ENCODE results near the gene PCDH17.

DNA sequence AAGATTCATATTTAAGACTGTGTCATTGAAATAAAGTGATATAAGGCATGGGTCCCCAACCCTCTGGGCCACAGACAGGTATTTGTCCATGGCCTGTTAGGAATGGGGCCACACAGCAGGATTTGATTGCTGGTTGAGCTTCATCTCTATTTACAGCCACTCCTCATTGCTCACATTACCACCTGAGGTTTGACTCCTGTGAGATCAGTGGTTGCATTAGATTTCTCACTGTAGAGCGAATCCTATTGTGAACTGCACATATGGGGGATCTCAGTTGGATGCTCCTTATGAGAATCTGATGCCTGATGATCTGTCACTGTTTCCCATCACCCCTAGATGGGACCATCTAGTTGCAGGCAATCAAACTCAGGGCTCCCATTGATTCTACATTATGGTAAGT, 132.1 kb downstream of the PCDH17 start:
- TF ChIP-seq, protein P1, sequence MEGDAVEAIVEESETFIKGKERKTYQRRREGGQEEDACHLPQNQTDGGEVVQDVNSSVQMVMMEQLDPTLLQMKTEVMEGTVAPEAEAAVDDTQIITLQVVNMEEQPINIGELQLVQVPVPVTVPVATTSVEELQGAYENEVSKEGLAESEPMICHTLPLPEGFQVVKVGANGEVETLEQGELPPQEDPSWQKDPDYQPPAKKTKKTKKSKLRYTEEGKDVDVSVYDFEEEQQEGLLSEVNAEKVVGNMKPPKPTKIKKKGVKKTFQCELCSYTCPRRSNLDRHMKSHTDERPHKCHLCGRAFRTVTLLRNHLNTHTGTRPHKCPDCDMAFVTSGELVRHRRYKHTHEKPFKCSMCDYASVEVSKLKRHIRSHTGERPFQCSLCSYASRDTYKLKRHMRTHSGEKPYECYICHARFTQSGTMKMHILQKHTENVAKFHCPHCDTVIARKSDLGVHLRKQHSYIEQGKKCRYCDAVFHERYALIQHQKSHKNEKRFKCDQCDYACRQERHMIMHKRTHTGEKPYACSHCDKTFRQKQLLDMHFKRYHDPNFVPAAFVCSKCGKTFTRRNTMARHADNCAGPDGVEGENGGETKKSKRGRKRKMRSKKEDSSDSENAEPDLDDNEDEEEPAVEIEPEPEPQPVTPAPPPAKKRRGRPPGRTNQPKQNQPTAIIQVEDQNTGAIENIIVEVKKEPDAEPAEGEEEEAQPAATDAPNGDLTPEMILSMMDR (IDR thresholded peaks at IDR 0.05): no peak
- TF ChIP-seq RAD21 (conservative IDR thresholded peaks at IDR 0.05 in 1 of 2, IDR thresholded peaks at IDR 0.05 in 1 of 2): no peak
- no peak for TF ChIP-seq POLR2A (IDR thresholded peaks at IDR 0.05; ENCODE audit: low read length)
- TF ChIP-seq, protein P2, sequence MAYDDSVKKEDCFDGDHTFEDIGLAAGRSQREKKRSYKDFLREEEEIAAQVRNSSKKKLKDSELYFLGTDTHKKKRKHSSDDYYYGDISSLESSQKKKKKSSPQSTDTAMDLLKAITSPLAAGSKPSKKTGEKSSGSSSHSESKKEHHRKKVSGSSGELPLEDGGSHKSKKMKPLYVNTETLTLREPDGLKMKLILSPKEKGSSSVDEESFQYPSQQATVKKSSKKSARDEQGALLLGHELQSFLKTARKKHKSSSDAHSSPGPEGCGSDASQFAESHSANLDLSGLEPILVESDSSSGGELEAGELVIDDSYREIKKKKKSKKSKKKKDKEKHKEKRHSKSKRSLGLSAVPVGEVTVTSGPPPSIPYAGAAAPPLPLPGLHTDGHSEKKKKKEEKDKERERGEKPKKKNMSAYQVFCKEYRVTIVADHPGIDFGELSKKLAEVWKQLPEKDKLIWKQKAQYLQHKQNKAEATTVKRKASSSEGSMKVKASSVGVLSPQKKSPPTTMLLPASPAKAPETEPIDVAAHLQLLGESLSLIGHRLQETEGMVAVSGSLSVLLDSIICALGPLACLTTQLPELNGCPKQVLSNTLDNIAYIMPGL (CRISPR knock-in tag; IDR thresholded peaks at IDR 0.05; ENCODE audit: borderline replicate concordance): no peak
- no peak for TF ChIP-seq SMC3 (IDR thresholded peaks at IDR 0.05)

All from A549 (cell line).